GM21619 (cell line): ENCODE data around the gene SAMD13.

ENCODE experiments used
- ATAC-seq: cut with Tn5 transposase; IDR thresholded peaks from one replicate; pipeline ENCODE4 v1.9.1; 2021; ENCODE audit not compliant: unreplicated experiment

Gene SAMD13

GRCh38 chr1:84339503-84339902, 38.0 kb downstream of the SAMD13 start:
- no peak for ATAC-seq

DNA sequence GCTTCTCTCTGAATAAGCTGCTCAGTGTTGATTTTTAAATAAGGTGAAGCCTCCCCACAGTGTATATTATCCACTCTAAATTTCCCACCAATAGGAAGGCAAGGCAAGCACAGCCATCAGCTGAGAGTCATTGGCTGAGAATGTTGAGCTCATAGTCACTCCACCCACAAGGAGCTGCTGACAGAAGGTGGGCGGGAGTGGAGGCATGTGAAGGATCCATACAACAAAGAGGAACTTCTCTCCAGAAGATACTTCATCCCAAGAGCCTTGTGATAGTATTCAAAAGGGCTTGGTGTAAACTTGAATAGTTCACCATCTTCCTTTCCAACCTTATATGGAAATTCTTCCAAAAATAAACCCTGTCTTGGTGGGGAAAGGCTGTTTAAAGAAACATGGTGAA, 42.8 kb downstream of the SAMD13 start:
- ATAC-seq: no peak

GRCh38 chr1:84345220-84345619, 43.7 kb downstream of the SAMD13 start:
- ATAC-seq: no peak

GRCh38 chr1:84347271-84347931, 45.9 kb downstream of the SAMD13 start:
- ATAC-seq: no peak

- ATAC-seq: no peak
Observed at GRCh38 chr1:84347932-84348555, 46.5 kb downstream of the SAMD13 start.

GRCh38 chr1:84348759-84349158, 47.3 kb downstream of the SAMD13 start:
- no peak for ATAC-seq

DNA sequence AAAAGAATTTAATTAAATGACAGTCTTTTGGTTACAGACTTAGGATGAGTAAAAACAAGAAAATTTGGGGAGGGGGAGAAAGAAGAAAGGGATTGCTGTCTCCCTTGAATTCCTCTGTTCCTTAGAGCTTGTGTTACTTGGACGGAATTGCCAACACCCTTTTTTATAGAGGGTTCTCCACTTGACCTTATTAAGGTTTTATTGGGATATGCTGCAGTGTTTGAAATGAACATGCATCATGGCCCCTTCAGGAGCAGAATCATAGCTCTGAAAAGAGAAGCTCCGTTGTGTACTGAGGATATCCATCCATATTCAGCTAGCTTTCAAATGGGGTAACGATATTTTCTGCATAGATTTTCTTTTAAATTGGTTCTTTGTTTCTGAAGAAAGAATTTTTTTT, 48.6 kb downstream of the SAMD13 start:
- no peak for ATAC-seq

- ATAC-seq: no peak
Observed at GRCh38 chr1:84350550-84350949, 49.0 kb downstream of the SAMD13 start.

GRCh38 chr1:84352298-84353106, 51.0 kb downstream of the SAMD13 start:
- ATAC-seq: no peak

GRCh38 chr1:84353695-84354094, 52.2 kb downstream of the SAMD13 start:
- no peak for ATAC-seq

DNA sequence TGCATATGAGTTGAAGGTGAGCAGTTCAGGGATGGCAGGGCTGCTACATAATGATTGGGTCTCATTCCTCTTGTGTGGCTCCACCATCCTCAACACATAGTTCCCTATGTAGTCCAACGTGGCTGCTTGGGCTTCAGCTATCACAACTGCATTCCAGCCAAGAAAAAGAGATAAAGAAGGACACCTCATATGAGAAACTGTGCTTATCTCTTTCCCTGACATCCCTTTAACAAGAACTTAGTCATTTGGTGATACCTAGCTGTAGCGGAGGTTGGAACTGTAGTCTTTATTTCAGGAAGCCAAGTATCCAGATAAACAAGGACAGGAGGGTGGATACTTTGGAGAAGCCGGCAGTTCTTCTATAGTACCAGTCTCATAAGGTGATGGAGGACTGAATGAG, 54.0 kb downstream of the SAMD13 start:
- ATAC-seq: no peak

GRCh38 chr1:84356881-84357280, 55.4 kb downstream of the SAMD13 start:
- ATAC-seq: no peak

DNA sequence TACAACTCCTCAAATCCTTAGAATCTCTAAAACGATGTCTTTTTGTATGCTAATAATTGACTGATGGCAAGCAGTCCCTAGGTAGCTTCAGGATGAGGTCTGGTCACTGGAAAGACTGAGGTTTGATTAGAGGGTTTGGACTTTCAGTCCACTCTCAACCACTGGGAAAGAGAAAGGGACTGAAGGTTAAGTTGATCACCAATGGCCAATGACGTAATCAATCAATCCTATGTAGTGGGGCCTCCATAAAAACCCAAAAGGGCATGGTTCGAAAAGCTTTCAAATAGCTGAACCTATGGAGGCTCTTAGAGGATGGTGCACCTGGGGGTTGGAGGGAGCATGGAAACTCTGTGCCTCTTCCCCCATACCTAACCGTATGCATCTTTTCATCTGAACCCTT, 57.2 kb downstream of the SAMD13 start:
- no peak for ATAC-seq

GRCh38 chr1:84360316-84360715, 58.8 kb downstream of the SAMD13 start:
- no peak for ATAC-seq

GRCh38 chr1:84361796-84362195, 60.3 kb downstream of the SAMD13 start:
- ATAC-seq: no peak

- no peak for ATAC-seq
Observed at GRCh38 chr1:84363019-84363418, 61.5 kb downstream of the SAMD13 start.

DNA sequence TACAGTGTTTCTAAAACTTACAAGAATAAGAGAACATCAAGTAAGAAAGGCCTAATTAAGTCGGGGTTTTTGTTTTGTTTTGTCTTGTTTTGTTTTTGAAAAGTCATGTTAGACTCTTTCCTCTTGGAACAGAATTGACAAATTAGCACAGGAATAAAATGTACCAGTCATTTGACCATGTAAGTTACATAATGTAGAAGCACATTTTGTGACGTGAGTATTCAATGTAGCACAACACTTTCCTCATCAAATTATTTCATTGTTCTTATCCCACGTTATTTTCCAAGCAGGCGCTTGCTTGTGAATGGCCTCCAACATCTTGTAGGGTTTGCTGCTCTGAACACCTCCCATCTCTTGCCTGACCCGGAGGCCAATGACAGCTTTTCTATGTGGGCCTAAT, 62.1 kb downstream of the SAMD13 start:
- ATAC-seq: no peak

GRCh38 chr1:84365225-84366221, 64.0 kb downstream of the SAMD13 start:
- ATAC-seq: peak; percentile 49

DNA sequence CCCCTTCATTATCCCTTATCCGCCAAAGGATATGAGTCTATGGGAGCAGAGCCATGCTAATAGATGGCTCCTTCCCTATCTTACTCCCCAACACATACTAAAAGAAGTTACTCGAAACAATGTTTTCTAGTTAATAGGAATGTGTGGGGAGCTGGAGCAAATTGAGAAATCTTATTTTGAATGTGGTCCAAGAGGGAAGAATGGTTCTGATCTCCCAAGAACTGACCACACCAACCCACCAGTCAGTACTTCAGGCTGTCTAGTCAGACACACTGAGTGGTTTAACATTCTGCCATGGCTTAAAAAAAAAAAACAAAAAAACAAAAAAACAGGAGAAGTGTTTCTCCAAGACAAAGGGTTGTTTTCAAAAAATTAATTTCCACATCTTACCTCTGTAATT, 65.3 kb downstream of the SAMD13 start:
- ATAC-seq: no peak

GRCh38 chr1:84367219-84367618, 65.7 kb downstream of the SAMD13 start:
- ATAC-seq: no peak

- no peak for ATAC-seq
Observed at GRCh38 chr1:84368441-84368840, 66.9 kb downstream of the SAMD13 start.
